NCI-H2227 (cell line): ENCODE measurements around the gene HMGXB4.

Source experiments
- DNase-seq: peaks from one replicate; lab custom pipeline; 2025; ENCODE audit not compliant: unreplicated experiment; lab: John Stamatoyannopoulos, UW

HMGXB4 gene

DNA sequence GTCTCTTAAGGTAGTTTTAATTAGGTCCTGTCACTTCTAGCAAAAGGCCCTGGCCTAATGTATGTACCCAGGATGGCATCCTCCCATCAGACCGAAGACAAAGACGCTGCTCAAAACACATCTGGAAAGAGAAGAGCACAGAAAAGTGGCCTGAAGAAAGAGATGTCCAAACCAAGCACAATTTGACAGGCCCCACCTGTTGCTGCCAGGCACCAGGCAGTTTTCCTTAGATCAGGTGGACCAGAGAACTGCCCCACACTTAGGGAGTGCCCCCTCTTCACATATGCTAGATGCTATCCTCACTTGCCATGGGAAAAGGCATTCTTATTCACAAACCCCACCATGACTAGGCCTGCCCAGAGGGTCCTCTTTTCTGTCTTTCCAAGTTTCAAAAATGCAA is 3.3 kb upstream of the HMGXB4 start:
- DNase-seq: no peak

DNA sequence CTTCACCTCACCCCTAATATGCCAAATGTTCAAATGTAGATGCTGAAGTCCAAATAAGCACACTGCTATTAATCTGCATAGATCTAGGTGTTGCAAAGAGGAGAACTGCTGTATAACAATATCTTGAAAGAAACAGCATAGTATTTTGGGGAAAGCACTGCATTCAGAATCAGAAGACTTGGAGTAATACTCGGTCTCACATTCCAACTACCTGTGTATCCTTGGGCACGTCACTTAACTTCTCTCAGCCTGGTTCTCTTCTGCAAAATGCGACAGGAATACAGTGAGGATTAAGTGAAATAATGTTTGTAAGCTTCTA is 332 bp upstream of the HMGXB4 start:
- no peak for DNase-seq

DNA sequence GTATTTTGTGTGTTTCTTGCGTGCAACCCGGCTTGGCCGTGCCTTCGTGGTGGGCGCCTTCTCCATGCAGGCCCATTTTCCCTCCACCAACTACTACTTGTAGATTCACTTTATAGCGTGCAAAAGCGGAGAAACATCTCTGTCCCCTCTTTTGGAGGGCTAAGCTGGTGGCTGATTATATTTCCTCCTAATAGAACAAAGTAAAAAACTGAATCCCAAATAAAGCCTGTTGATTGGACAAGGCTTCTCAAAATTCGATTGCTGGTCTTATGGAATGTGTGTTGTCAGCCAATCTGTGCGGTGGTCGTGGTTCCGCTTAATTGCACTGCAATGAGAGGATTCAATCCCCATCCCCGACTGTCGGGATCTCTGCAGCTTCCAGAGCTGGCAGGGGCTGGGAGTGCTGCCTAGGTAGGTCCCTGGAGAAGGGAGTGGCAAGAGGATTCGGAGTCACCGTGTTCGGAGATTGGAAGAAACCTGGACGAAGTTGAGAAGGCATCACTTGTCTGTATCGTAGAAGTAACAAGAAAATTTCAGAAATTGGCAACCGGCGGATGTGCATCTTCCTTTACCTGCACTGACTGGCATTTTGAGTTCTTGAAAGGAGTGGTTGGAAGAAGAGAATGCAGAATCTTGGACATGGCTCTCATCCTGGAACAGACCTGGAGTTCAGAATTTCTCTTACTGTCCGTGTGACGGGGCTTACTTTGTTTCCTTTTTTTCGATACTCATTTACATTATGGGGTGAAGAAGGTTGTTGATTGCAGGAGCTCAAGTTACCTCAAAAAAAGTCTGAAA is 1.1 kb downstream of the HMGXB4 start:
- peak; percentile 30 for DNase-seq

DNA sequence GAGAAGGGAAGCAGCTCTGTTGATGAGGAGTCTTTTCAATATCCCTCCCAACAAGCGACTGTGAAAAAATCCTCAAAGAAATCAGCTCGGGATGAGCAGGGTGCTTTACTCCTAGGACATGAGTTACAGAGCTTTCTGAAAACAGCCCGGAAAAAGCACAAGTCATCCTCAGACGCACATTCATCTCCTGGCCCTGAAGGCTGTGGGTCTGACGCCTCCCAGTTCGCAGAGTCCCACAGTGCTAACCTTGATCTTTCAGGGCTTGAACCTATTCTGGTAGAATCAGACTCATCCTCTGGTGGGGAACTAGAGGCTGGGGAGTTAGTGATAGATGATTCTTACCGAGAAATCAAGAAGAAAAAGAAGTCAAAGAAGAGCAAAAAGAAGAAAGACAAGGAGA is 7.7 kb downstream of the HMGXB4 start:
- DNase-seq: no peak

DNA sequence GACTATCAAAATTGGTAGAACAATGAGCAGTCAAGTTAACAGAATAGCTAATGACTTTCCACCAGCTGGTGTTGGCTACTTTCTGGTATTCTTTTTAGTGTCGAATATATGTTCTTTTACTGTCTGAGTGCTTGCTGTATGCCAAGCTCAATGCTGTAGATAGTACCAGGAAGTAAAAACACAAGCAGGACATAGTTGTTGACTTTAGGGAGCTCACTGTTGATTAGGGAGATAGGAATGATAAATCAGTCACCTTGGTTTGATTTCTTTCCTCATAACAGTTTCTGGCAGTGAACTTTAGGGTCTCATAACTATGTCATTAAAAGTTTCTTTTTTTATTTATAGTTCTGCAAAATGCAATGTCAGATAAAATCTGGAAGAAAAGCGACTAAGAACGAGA is 9.0 kb downstream of the HMGXB4 start:
- no peak for DNase-seq

DNA sequence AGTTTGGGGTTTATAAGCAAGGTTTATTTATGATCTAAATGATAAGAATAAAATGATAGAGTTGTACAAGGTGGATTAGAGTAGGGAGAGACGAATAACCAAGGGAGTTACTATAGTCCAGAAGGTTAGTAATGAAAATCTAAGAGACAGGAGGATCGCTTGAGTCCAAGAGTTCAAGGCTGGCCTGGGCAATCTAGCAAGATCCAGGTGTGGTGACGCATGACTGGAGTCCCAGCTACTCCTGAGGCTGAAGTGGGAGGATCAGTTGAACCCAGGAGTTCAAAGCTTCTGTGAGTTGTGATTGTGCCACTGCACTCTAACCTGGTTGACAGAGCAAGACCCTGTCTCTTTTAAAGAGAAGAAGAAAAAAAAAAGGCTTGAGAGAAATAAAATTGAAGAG is 12.3 kb downstream of the HMGXB4 start:
- DNase-seq: no peak

DNA sequence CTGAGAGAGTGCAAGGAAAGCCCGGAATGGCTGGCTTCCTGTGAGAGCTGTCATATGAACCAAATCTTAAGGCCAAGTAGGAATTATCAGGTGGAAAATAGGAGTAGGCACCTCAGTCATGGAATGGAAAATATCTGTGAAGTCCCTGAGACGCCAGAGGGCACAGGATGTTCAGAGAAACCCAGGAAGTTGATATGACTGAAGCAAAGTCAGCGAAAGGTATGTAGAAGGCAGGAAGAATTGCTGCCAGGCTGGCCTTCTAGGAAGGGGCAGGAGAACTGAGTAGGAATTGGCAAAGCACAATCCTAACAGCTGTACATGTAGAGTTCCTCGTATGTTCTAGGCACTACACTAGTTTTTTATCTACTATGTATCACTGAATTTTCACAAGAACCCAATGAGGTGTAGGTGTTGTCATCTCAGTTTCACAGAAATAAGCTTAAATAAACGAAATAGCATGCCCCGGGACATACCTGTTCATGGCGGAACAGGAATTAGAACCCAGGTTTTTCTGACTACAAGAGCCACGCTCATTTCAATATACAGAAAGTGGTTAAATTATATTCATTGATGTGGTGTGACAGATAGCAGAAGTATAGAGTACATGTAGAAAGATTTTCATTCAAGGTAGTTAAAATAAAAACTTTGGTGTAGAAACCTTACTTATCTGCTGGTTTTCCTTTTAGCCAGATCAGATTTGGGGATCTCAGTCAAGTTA is 17.0 kb downstream of the HMGXB4 start:
- DNase-seq: no peak

DNA sequence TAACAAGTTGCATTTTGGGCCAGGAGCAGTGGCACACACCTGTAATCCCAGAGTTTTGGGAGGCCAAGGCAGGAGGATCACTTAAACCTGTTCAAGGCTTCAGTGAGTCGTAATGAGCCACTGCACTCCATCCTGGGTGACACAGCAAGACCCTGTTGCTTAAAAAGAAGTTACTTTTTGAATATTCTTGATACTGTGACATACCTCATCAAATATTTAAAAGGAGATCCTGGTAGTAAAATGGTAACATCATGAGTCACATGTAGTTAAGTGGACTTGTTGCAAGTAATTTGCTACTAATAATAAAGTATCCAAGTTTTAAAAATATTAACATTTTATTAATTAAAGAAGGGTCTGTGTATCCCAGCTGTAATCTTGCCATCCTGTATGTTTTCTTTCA is 18.3 kb downstream of the HMGXB4 start:
- no peak for DNase-seq

DNA sequence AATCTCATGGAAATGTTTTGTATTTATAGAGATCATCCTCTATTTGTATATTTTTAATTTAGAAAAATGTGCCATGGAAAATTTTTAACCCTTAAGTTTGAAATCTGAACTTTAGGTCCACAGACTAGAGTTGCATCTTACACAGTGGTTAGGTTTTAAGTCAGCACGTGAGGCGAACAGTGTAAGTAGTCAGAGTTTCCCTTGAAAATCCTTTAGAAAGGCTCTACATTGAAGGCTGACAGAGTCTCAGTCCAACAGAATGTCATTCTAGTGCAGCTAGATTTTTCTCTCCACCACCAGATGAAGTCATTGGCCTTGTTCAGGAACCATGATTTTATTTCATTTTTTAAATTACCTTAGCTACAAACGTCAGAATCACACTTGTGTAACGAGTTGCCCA is 18.7 kb downstream of the HMGXB4 start:
- DNase-seq: no peak

DNA sequence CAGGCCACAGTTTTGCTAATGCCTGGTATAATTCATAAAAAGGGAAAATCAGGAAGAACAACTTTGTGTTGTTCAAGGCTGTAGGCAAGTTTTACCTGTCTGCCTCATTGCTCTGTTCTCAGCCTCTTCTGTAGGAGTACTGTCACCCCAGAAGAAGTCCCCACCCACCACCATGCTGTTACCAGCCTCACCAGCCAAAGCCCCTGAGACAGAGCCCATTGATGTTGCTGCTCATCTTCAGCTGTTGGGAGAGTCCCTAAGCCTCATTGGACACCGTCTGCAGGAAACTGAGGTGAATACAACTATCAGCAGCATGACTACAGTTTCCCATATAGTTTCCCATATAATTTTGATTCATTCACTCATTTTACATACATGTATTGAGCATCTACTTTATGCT is 30.8 kb downstream of the HMGXB4 start:
- no peak for DNase-seq

DNA sequence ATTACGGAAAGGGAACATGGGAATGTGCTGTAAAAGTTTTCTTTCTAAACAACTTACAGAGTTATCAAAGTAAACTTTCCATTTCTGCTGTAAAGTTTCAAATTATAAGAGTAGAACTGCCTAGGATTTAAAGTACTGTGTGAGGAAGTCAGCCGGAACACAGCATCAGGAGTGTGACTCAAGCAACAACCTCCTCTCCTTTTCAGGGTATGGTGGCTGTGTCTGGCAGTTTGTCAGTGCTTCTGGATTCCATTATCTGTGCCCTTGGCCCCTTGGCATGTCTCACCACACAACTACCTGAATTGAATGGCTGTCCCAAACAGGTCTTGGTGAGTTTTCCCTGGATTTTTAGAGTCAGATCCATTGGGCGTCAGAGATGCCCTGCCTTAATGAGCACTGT is 35.5 kb downstream of the HMGXB4 start:
- DNase-seq: no peak

DNA sequence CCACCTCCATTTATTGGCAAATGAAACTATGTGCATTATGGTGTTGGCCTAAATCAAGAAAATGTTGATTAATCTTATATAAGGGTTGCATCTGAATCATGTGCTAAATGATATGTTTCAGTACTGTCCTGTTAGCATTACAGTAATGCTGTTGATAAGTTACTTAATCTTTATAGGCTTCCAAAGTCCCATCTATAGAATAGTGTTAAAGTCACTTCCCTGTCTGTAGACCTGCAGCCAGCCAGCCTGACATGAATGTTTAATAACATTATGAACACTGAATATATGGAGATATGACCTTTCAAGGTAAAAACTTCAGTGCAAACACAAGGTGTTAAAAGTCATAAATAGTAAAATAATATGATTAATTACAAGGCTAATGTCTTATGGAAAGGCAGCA is 38.8 kb downstream of the HMGXB4 start:
- no peak for DNase-seq

DNA sequence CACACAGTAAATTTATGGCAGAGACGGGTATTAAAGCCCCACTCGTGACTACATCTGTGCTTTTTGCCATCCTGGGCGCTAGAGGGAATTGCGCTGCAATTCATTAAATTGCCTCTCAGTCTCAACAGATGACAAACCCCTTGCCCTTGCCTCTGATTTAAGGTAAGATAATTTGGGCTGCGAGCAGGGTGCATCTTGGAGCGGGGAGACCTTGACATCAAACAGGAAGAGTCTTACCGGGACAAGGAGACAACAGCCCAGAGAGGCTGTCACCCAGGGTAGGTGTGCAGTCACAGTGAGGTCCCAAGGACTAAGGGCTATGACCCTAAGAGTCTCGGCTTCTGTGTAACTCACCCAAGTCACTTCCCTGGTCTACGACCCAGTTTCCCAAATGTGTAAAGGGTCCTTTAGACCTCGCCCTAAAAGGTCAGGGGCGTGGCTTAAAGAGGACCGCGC is 42.0 kb downstream of the HMGXB4 start:
- DNase-seq: peak; percentile 52

DNA sequence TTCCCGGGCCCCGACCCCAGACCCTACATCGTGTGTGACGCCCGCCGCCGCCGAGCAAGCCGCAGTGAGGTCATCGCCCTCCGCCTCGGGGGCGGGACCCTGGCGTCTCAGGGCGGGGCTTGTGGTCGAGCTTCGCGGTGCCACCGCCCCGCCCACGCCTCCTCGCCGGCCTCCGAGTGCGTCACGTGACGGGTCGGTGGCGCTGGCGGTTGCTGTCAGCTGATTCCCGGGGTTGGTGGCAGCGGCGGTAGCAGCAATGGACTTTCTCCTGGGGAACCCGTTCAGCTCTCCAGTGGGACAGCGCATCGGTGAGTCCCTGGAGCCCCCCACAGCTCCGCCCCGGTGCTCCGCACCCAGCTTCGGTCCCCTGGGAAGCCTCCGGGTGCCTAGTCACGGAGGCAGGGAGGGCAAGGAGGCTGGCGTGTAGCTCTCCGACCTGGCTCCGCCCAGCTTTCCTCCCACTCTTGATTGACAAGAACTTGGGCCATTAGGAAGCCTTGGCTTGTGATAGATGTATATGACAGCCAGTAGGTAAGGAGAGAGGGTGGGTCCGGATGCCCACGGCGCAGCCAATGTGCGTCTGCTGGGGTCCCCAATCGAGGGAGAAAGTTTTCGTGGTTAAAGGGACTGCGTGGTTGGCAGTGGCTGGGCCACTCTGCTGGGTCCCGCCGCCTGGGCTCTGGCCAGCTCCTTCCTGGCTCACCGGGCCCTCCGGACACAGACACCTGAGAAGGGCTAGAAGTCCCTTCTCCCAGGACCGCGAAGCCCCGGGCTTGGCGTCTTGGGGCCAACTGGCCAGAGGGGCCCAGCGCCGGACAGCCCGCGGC is 42.6 kb downstream of the HMGXB4 start, which contains the start of gene TOM1:
Gene TOM1, plus strand, starts transcription at position 222 of the 827 bp plus-strand sequence. Its CDS starts 35 bp downstream, at position 257.
- DNase-seq: peak; percentile 95

DNA sequence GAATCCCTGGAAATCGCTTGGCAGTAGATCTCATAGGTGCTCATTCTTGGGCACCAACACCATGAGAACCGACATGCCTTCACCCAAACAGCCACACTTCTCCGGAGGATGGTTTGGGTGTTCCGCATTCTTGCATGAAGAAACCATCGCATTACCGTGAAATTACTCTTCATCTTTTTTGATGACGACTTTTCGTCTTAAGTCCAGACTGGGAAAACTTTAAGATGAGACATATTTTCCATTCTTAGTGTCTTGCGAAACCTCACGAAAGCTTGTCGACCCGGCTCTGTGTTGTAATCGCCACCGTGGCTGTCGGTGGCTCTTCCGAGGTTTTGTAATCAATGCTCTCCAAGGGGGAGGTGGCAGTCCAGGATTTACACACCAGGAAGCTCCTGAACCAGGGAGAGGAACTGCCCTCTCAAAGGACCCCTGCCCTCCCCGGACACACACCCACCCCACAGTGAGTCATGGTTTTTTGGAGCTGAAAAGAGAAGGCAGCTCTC is 44.1 kb downstream of the HMGXB4 start:
- no peak for DNase-seq

DNA sequence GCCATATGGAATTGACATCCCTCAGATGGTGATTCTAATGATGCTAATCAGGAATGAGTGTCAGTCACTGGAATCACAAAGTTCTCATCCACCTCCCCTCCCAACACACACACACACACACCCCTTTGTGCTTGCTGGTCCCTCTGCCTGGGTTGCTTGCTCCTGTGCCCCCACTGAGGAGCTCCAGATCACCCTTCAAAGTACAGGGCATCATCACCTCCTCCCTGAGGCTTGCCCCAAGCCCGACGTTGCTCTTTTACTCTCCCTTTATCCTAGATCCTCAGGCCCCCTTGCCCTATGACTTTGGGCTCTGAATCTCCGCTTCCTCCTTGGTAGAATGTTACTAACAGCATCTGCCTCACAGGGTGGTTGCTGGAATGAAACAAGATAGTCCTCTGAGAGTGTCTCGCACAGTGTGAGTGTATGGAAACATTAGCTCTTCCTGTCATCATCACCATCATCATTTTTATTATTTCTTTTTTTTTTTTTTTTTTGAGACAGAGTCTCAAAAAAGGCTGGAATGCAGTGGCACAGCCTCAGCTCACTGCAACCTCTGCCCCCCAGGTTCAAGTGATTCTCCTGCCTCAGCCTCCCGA is 45.8 kb downstream of the HMGXB4 start:
- DNase-seq: no peak

DNA sequence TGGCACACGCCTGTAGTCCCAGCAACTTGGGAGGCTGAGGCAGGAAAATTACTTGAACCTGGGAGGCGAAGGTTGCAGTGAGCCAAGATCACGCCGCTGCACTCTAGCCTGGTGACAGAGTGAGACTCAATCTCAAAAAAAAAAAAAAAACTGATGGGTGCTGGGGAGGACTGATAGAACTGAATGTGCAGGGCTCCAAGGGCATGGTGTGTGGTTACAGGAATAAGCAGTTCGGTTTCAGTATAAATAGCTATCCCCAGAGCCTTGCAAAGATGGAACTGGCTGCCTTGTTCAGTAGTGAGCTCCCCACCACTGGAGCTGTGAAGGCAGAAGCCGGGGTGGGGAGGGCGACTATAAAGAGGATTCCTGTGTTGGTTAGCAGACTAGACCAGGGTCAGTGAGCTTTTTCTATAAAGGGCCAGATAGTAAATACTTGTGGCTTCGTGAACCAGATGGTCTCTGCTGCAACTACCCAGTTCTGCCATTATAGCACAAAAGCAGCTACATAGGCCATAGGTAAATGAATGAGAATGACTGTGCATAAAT is 48.3 kb downstream of the HMGXB4 start:
- no peak for DNase-seq

DNA sequence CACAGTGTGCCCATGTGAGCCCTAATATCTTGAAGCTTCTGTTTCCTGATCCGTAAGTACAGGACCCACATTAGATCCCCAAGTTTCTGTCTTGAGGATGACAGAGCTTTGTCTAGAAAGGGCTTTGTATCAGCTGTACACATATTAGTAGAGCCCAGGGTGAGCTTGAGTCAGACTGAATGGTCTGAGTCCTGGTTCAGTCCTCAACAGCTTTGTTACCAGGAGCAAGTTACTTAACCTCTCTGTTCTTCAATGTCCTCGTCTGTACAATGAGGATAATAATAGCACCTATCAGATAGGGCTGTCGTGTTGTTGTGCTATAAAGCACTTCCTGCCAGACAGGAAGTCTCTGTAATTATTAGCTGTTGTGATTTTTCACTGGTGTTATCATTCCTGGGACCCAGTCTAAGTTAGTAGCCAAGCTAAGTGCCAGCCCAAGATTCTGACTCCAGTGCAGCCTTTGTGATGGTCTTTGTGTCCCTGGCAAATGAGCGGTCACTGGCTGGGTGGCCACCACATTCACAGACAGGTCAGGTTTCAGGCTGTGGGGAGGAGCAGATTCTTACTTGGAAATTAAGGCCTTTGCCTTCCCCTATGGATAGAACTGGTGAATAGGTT is 49.2 kb downstream of the HMGXB4 start:
- DNase-seq: no peak

DNA sequence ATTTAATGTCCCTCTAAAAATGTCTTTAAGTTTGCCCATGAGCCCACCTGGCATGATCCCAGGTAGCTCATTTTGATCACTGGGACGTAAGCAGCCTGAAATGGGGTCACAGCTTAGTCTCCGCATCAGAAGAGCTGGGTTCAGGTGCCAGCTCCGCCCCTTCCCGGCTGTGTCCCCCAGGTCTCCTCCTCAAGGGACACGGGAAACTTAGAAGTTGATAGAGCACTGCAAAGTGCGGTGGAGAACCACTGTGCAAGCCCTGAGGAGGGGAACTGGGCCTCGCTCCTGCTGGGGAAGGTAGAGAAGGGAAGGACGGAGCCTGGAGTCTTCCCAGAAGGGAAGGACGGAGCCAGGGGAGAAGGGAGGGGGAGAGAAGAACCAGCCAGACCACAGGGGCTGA is 50.1 kb downstream of the HMGXB4 start:
- DNase-seq: no peak

DNA sequence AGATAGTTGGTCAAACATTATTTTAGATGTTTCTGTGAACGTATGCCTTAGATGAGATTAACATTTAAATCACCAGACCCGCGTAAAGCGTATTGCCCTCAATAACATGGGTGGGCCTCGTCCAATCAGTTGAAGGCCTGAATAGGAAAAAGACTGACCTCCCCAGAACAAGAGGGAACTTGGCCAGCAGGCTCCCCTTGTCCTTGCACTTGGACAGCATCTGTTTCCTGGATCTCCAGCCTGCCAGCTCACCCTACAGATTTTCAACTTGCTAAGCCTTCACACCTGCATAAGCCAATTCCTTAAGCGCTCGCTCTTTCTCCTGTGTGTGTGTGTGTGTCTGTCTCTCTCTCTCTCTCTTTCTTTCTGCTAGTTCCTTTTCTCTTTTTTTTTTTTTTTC is 50.6 kb downstream of the HMGXB4 start:
- no peak for DNase-seq
